HepG2 (cell line): ENCODE data around the gene GOT1. TPM values are rescaled to one million over a fixed set of nuclear protein-coding genes. Genes with fewer than 3 reads are reported as not detected.
A peak's percentile ranks its signal among the peaks of the same experiment; 100 is the strongest.

Experiments used
- CAMTA2 ChIP-seq: sonication (generic); formaldehyde crosslinking; IDR thresholded peaks from 2 replicates; pipeline ENCODE4 v1.4.0; 2020; ENCODE audit warnings: mild to moderate bottlenecking, missing genetic modification reagents, borderline replicate concordance
- EHMT2 ChIP-seq: fragments of 200-600 bp; sonication (generic); IDR thresholded peaks from 2 replicates; pipeline ENCODE4 v1.7.0; 2017; ENCODE audit warnings: antibody characterized with exemption, low read depth, low read length, borderline replicate concordance
- FOSL2 ChIP-seq: sonication (generic); formaldehyde crosslinking; IDR thresholded peaks from 2 replicates; pipeline ENCODE4 v1.4.0; 2020; ENCODE audit warnings: missing genetic modification reagents
- FOXK1 ChIP-seq: sonication (generic); formaldehyde crosslinking; IDR thresholded peaks from 2 replicates; pipeline ENCODE4 v1.4.0; 2020; ENCODE audit warnings: low read depth, missing genetic modification reagents, borderline replicate concordance
- JUN ChIP-seq: sonication (generic); formaldehyde crosslinking; IDR thresholded peaks from 2 replicates; pipeline ENCODE4 v1.4.0; 2020; ENCODE audit warnings: mild to moderate bottlenecking, missing genetic modification reagents
- ZFP41 ChIP-seq: sonication (generic); formaldehyde crosslinking; IDR thresholded peaks from 2 replicates; pipeline ENCODE4 v1.4.0; 2020; ENCODE audit warnings: mild to moderate bottlenecking, missing genetic modification reagents, borderline replicate concordance
- ZNF20 ChIP-seq: sonication (generic); formaldehyde crosslinking; IDR thresholded peaks from 2 replicates; pipeline ENCODE4 v1.4.0; 2020; ENCODE audit warnings: mild to moderate bottlenecking, moderate library complexity, missing genetic modification reagents
- ZNF326 ChIP-seq: sonication (generic); formaldehyde crosslinking; IDR thresholded peaks from 2 replicates; pipeline ENCODE4 v1.4.0; 2020; ENCODE audit warnings: missing genetic modification reagents, borderline replicate concordance
- polyA plus RNA-seq, 8 experiments: library from polyadenylated mRNA; depleted of rRNA in 3 of 8; stranded (reverse) in 7 of 8; unstranded in 1 of 8; fragments of >200 nt; fragmentation: Illumina TruSeq in 4 of 8; extraction: Trizol in 4 of 8; gene quantifications; 2 replicates each; pipeline versions ENCODE4 v1.2.1 to v1.2.3, GENCODE V29; 2011 to 2016; ENCODE audit warnings: low read depth in 4 of 8, missing spikeins in 1 of 8, mixed read lengths in 1 of 8; ENCODE audit not compliant: insufficient read depth in 1 of 8
- total RNA-seq, 5 experiments: library from RNA; depleted of rRNA; stranded (reverse); fragments of >200 nt; fragmentation: Illumina TruSeq; extraction: Trizol; gene quantifications; 2 replicates each; pipeline ENCODE4 v1.2.3, GENCODE V29; 2016; ENCODE audit warnings: low read depth in 1 of 5
- TF ChIP-seq, protein P1 (sequence below): sonication (generic); formaldehyde crosslinking; IDR thresholded peaks from 2 replicates; pipeline ENCODE4 v1.4.0; 2020; ENCODE audit warnings: missing genetic modification reagents
- TF ChIP-seq, protein P2 (sequence below): sonication (generic); formaldehyde crosslinking; IDR thresholded peaks from 2 replicates; pipeline ENCODE4 v1.4.0; 2020; ENCODE audit warnings: missing genetic modification reagents
- TF ChIP-seq, protein P3 (sequence below): sonication (generic); formaldehyde crosslinking; IDR thresholded peaks from 2 replicates; pipeline ENCODE4 v1.4.0; 2020; ENCODE audit warnings: missing genetic modification reagents
- TF ChIP-seq, protein P4 (sequence below): sonication (generic); formaldehyde crosslinking; IDR thresholded peaks from 2 replicates; pipeline ENCODE4 v1.5.0; 2020; ENCODE audit warnings: mild to moderate bottlenecking, missing genetic modification reagents
- TF ChIP-seq, protein P5 (sequence below): IDR thresholded peaks from 2 replicates; pipeline ENCODE4 v1.6.1; 2018; ENCODE audit warnings: missing genetic modification reagents, mild to moderate bottlenecking, missing compliant biosample characterization
- TF ChIP-seq, protein P6 (sequence below): sonication (generic); formaldehyde crosslinking; IDR thresholded peaks from 2 replicates; pipeline ENCODE4 v1.8.1; 2022; ENCODE audit warnings: mild to moderate bottlenecking, missing genetic modification reagents
- TF ChIP-seq, protein P7 (sequence below): IDR thresholded peaks from 2 replicates; pipeline ENCODE4 v1.6.1; 2016; ENCODE audit warnings: missing compliant biosample characterization, missing genetic modification reagents, borderline replicate concordance

The GOT1 gene
- total and polyA plus RNA-seq, 2 of the 13 experiments (the other 11 are each of a cell fraction or from before 2014, with no cell fraction given): 81.2 to 102 TPM

DNA sequence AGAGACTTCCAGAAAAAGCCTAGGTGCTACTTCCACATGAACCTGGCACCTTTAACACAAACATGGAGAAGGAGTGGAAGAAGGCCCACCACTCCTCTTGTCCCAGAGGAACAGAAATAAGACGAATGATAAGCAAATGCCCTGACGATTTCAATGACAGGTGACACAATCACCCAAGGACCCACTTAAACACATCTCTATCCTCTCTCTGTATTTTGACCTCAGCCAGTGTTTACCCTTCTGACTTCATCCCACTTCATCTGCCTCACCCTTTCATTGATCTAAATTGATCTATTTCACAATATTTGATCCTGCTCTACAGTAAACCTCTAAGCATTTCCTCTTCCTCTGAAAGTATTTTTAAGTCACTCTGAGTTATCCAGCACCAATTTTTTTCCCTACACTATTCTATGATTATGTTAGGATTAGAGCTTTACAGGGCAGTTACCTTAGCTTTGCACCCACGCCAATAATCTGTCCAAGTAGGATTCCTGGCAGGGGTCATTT lies 9.1 kb downstream of the GOT1 start (continued):
- TF ChIP-seq, protein P1, sequence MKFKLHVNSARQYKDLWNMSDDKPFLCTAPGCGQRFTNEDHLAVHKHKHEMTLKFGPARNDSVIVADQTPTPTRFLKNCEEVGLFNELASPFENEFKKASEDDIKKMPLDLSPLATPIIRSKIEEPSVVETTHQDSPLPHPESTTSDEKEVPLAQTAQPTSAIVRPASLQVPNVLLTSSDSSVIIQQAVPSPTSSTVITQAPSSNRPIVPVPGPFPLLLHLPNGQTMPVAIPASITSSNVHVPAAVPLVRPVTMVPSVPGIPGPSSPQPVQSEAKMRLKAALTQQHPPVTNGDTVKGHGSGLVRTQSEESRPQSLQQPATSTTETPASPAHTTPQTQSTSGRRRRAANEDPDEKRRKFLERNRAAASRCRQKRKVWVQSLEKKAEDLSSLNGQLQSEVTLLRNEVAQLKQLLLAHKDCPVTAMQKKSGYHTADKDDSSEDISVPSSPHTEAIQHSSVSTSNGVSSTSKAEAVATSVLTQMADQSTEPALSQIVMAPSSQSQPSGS (CRISPR knock-in tag): peak; percentile 81; the same call in 1 of the 2 replicates
- TF ChIP-seq EHMT2: no peak
- TF ChIP-seq JUN (CRISPR knock-in tag): peak; percentile 76; the same call in 1 of the 2 replicates
- TF ChIP-seq, protein P2, sequence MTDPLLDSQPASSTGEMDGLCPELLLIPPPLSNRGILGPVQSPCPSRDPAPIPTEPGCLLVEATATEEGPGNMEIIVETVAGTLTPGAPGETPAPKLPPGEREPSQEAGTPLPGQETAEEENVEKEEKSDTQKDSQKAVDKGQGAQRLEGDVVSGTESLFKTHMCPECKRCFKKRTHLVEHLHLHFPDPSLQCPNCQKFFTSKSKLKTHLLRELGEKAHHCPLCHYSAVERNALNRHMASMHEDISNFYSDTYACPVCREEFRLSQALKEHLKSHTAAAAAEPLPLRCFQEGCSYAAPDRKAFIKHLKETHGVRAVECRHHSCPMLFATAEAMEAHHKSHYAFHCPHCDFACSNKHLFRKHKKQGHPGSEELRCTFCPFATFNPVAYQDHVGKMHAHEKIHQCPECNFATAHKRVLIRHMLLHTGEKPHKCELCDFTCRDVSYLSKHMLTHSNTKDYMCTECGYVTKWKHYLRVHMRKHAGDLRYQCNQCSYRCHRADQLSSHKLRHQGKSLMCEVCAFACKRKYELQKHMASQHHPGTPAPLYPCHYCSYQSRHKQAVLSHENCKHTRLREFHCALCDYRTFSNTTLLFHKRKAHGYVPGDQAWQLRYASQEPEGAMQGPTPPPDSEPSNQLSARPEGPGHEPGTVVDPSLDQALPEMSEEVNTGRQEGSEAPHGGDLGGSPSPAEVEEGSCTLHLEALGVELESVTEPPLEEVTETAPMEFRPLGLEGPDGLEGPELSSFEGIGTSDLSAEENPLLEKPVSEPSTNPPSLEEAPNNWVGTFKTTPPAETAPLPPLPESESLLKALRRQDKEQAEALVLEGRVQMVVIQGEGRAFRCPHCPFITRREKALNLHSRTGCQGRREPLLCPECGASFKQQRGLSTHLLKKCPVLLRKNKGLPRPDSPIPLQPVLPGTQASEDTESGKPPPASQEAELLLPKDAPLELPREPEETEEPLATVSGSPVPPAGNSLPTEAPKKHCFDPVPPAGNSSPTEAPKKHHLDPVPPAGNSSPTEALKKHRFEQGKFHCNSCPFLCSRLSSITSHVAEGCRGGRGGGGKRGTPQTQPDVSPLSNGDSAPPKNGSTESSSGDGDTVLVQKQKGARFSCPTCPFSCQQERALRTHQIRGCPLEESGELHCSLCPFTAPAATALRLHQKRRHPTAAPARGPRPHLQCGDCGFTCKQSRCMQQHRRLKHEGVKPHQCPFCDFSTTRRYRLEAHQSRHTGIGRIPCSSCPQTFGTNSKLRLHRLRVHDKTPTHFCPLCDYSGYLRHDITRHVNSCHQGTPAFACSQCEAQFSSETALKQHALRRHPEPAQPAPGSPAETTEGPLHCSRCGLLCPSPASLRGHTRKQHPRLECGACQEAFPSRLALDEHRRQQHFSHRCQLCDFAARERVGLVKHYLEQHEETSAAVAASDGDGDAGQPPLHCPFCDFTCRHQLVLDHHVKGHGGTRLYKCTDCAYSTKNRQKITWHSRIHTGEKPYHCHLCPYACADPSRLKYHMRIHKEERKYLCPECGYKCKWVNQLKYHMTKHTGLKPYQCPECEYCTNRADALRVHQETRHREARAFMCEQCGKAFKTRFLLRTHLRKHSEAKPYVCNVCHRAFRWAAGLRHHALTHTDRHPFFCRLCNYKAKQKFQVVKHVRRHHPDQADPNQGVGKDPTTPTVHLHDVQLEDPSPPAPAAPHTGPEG (CRISPR knock-in tag): no peak
- no peak for TF ChIP-seq ZNF326 (CRISPR knock-in tag)
- TF ChIP-seq, protein P3, sequence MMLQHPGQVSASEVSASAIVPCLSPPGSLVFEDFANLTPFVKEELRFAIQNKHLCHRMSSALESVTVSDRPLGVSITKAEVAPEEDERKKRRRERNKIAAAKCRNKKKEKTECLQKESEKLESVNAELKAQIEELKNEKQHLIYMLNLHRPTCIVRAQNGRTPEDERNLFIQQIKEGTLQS (CRISPR knock-in tag): peak; percentile 84
- TF ChIP-seq, protein P4, sequence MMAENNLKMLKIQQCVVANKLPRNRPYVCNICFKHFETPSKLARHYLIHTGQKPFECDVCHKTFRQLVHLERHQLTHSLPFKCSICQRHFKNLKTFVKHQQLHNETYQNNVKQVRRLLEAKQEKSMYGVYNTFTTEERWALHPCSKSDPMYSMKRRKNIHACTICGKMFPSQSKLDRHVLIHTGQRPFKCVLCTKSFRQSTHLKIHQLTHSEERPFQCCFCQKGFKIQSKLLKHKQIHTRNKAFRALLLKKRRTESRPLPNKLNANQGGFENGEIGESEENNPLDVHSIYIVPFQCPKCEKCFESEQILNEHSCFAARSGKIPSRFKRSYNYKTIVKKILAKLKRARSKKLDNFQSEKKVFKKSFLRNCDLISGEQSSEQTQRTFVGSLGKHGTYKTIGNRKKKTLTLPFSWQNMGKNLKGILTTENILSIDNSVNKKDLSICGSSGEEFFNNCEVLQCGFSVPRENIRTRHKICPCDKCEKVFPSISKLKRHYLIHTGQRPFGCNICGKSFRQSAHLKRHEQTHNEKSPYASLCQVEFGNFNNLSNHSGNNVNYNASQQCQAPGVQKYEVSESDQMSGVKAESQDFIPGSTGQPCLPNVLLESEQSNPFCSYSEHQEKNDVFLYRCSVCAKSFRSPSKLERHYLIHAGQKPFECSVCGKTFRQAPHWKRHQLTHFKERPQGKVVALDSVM (CRISPR knock-in tag): no peak
- TF ChIP-seq FOXK1 (CRISPR knock-in tag): peak; percentile 78; the same call in 1 of the 2 replicates
- TF ChIP-seq, protein P5, sequence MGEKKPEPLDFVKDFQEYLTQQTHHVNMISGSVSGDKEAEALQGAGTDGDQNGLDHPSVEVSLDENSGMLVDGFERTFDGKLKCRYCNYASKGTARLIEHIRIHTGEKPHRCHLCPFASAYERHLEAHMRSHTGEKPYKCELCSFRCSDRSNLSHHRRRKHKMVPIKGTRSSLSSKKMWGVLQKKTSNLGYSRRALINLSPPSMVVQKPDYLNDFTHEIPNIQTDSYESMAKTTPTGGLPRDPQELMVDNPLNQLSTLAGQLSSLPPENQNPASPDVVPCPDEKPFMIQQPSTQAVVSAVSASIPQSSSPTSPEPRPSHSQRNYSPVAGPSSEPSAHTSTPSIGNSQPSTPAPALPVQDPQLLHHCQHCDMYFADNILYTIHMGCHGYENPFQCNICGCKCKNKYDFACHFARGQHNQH (CRISPR knock-in tag): peak; percentile 48; the same call in 1 of the 2 replicates
- peak; percentile 86 for TF ChIP-seq FOSL2
- no peak for TF ChIP-seq ZFP41 (CRISPR knock-in tag)
- TF ChIP-seq, protein P6, sequence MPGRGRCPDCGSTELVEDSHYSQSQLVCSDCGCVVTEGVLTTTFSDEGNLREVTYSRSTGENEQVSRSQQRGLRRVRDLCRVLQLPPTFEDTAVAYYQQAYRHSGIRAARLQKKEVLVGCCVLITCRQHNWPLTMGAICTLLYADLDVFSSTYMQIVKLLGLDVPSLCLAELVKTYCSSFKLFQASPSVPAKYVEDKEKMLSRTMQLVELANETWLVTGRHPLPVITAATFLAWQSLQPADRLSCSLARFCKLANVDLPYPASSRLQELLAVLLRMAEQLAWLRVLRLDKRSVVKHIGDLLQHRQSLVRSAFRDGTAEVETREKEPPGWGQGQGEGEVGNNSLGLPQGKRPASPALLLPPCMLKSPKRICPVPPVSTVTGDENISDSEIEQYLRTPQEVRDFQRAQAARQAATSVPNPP (CRISPR knock-in tag): no peak
- no peak for TF ChIP-seq ZNF20 (CRISPR knock-in tag)
- TF ChIP-seq, protein P7, sequence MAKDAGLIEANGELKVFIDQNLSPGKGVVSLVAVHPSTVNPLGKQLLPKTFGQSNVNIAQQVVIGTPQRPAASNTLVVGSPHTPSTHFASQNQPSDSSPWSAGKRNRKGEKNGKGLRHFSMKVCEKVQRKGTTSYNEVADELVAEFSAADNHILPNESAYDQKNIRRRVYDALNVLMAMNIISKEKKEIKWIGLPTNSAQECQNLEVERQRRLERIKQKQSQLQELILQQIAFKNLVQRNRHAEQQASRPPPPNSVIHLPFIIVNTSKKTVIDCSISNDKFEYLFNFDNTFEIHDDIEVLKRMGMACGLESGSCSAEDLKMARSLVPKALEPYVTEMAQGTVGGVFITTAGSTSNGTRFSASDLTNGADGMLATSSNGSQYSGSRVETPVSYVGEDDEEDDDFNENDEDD (CRISPR knock-in tag): no peak
- TF ChIP-seq CAMTA2 (CRISPR knock-in tag): no peak
